Stimulated activated CD8-positive, alpha-beta memory T cell treated with anti-CD3 and anti-CD28 coated beads, Interleukin-2, amount 100 ng/mL, for 1 hour (primary cell): ENCODE results near the gene TEX51.

Experiments
- DNase-seq, 2 donors: peaks; one replicate each; pipeline ENCODE4 v3.0.0-alpha.2; 2020; ENCODE audit warnings: low read depth in 2 of 2

Gene TEX51

DNA sequence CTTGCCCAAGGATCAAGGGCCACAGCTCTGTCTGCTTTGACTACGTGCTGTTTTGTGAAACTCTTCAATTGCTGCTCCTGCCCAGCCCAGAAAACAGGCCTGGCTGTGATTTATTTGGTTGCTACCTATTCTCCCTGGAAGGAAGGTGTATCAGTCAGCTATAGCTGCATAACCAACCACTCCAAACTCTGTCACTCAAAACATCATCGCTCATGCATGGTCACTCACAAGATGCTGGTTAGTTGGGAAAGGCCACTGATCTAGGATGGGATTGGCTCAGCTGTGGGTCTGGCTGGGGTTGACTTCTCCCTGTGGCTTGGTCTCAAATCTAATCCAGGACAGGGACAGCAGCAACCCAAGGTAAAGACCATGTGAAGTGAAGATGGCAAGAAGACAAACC, 14.6 kb downstream of the TEX51 start:
- no peak for DNase-seq

DNA sequence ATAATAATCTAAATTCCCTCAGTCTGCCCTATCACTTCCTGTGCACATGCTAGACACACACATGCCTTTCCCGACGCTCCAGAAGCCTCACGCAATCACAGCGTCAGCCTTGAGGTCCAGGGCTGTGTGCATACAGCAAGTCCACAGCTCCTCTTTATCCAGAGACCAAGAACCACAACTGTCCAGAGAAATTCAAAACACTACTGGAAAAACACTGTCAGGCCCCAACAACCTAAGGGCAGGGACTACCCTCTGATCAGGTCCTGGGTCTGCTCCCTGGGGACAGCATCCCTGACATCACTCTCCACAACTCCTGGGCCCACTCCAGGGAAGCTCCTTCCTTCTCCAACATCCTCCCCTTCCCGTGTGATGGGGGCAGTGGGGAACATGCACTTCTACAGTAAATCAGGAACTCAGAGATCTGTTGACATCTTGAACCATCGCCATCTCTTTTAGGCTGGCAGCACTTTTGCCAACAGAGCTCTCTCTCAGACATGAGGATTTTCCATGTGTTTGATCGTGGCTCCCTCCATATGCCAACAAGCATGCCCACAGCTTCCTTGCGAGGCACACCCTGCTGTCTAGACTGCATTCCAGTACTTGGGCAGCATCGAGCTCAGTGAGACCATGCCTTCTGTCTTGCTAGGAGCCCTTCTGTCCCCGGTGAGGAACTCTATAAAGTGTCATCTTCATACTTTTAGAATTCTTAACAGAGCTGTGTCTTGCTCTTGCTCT, 15.4 kb downstream of the TEX51 start:
- no peak for DNase-seq

GRCh38 chr2:126914811-126915500, 16.3 kb downstream of the TEX51 start:
- DNase-seq = no peak

DNA sequence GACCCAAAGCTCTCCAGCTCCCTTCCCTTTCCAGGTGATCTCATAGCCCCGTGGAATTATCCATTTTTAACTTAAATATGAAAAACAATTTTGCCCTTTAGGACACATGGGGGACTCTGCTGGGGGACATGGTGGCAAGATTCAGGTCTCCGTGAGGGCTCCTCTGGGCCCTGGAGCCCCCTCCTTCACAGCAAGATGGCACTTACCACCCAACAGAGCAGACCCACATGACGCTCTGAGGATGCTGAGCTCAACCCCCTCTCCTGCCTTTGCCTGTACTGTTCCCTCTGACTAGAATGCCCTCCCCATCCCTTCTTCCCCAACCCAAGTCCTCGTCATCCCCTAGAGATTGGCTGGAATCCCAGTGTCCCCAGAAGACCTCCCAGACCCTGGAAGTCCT, 17.2 kb downstream of the TEX51 start:
- DNase-seq = no peak

- no peak for DNase-seq
Observed at GRCh38 chr2:126916744-126917143, 18.1 kb downstream of the TEX51 start.

GRCh38 chr2:126921066-126921465, 22.4 kb downstream of the TEX51 start:
- DNase-seq = no peak

- no peak for DNase-seq
Observed at GRCh38 chr2:126930970-126931590, 32.4 kb downstream of the TEX51 start.

GRCh38 chr2:126932529-126932928, 33.8 kb downstream of the TEX51 start:
- no peak for DNase-seq

DNA sequence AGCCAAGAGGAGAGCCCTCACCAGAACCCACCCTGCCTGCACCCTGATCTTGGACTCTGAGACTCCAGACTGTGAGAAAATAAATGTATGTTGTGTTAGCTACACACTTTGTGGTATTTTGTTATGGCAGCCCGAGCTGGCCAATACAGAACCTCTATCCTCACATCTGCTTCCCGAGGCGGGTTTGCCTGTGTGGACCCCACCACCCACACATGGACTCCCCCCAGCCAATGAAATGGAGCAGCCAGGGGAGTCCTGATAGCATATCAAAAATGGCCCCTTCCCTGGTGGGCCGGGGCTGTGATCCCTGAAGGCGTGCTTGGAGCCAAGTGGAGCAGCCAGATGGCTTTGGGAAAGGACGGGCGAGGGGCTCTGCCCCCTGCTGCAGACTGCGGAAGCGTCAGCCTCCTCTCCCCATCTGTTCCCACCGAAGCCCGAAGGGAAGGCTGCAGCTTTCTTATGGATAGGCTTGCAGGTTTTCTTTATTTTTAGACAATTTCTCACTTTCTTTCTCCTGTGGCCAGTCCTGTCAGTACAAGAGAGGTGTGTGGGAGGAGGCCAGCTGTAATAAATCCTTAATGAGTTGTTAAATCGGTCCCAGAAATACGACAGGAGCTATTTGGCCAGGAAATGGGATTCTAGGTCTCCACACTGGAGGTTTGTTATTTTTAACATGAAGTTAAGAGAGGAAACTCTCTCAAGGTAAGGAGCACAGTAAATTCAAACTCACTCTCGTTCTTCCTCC, 34.4 kb downstream of the TEX51 start:
- DNase-seq = no peak

DNA sequence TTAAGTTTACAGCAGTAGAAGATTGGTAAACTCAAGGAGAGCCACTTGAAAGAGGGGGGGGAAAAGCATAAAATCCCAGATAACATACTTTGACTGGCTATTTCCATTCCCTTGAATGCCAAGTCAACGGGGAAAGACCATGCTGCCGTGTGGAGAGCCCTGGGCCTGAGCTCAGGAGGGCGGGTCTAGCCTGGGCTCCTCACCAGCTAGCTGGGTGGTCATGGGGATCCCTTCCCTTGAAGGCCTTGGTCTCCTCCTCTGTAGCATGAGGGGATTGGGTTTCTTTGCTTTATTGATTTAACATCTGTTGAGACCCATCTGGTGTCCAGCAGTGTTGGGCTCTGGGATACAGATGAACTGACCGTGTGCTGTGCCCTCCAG, 35.0 kb downstream of the TEX51 start:
- no peak for DNase-seq

- DNase-seq = no peak
Observed at GRCh38 chr2:126934809-126935208, 36.1 kb downstream of the TEX51 start.

DNA sequence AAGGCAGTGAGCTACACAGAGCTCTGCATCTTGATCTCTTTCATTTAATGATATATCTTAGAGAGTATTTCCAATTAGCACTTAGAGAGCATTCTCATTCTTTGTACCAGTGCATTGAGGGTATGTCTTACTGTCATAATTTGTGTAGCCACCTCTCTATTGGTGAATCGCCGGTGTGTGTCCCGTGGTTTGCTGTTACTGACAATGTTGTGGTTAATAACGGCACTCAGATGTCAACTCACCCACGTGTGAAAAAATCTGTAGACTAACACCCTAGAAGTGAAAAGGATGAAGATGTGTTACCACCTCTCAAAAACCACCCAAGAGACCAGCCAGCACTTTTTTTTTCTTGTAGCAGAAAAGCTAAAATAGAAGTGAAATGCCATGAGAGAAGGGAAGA, 37.1 kb downstream of the TEX51 start:
- no peak for DNase-seq

DNA sequence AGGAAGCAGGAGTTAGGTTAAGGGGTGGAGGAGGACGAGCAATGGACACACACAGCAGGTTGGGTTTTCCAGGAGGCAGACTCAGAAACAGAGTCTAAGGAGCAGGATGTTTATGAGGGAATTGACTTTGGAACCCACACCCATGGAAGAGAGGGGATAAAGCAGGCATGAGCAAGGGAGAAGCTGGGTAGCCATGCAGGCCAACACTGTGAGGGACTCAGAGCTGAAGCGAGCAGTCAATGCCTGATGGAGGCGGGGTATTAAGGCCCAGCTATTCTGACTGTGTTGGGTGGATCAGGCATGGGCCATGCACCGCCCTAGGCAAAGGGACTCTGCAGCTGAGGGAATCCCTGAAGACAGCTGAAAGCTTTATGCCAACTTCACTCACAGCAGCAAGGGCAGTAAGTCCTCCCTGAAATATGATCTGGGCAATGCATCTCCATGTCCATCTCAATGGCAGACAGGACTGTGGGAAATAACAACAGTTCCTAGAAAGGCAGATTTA, 37.6 kb downstream of the TEX51 start:
- no peak for DNase-seq

DNA sequence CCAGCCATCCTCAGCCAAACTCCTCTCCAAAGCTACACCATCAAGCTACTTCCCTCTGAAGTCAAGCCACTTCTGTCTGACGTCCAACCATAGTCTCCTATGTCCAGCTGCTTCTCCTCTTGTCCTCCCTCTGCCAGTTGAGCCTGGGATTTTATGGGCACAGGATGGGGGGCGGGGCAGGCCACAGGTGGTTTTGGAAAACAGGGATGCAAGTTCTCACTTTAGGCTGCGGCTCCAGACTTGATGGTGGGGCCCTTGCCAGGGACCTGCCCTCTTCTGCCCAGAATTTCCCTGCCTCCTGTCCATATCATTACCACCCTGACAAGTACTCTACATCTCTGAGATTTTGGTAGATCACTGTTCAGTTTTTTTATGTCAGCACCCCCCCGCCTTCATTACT, 41.6 kb downstream of the TEX51 start:
- no peak for DNase-seq

- no peak for DNase-seq
Observed at GRCh38 chr2:126942427-126943203, 43.9 kb downstream of the TEX51 start.

GRCh38 chr2:126943612-126944348, 45.1 kb downstream of the TEX51 start:
- no peak for DNase-seq

- DNase-seq = no peak
Observed at GRCh38 chr2:126945118-126945517, 46.4 kb downstream of the TEX51 start.

GRCh38 chr2:126946318-126947102, 47.8 kb downstream of the TEX51 start:
- DNase-seq = no peak

DNA sequence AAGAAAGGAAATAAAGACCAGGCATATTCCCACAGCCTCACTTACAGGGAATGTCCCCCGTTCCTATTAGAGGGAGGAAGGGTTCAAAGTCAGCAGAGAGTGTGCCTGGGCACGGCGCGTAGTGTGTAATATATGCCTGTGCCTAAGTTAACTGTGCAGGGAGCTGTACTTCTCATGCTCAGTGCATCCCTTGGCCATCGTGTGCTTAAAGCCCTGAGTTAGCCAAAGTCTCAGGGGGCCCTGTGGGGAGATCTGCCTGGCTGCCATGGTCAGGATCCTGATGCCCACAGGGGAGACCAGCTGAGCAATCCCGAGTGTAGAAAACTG, 48.4 kb downstream of the TEX51 start:
- no peak for DNase-seq

GRCh38 chr2:126949775-126950174, 51.1 kb downstream of the TEX51 start:
- no peak for DNase-seq
